IMR-90 (cell line): ENCODE data around the gene FRAS1. TPM values are rescaled to one million over a fixed set of nuclear protein-coding genes. Genes with fewer than 3 reads are reported as not detected.

Experiments used
- ATAC-seq: fragments of 200-7000 bp; cut with Tn5 transposase; 2 replicates; pipeline ENCODE4 v1.9.1; 2020; ENCODE audit warnings: low read depth, mild to moderate bottlenecking, moderate library complexity
- BruUV-seq: library from RNA; stranded (reverse); fragments of 400-500 nt; replicated peaks from 2 replicates; lab custom pipeline; 2021; lab: Mats Ljungman, UMichigan
- CTCF ChIA-PET: fragments of 300-600 bp; formaldehyde crosslinking; extraction: SDS; loops from one replicate; lab custom pipeline; 2021; ENCODE audit warnings: antibody characterized with exemption; lab: Yijun Ruan, JAX
- POLR2A ChIA-PET: fragments of 300-600 bp; sonication (Branson Sonifier 250); formaldehyde crosslinking; loops from one replicate; lab custom pipeline; 2022; ENCODE audit warnings: antibody characterized with exemption; ENCODE audit not compliant: unreplicated experiment; lab: Charles Lee
- DNase-seq: peaks from one replicate; pipeline ENCODE4 v3.0.0; 2013
- H2AFZ ChIP-seq: replicated peaks from 2 replicates; pipeline ENCODE3; 2013; ENCODE audit warnings: low read length, mild to moderate bottlenecking; ENCODE audit not compliant: poor library complexity
- H2AK5ac ChIP-seq: 2 replicates; pipeline ENCODE4 v1.6.1; 2013; ENCODE audit warnings: low read depth, low read length, inconsistent platforms
- H2AK9ac ChIP-seq: replicated peaks from 2 replicates; pipeline ENCODE3; 2013; ENCODE audit warnings: mild to moderate bottlenecking, low read depth, low read length, moderate library complexity; ENCODE audit not compliant: poor library complexity
- H2BK120ac ChIP-seq: 2 replicates; pipeline ENCODE4 v1.6.1; 2013; ENCODE audit warnings: low read depth, low read length, inconsistent platforms
- H2BK15ac ChIP-seq: 3 replicates; pipeline ENCODE4 v1.6.1; 2013; ENCODE audit warnings: low read depth, low read length, inconsistent platforms
- H2BK20ac ChIP-seq: 2 replicates; pipeline ENCODE4 v1.6.1; 2013; ENCODE audit warnings: low read depth, mild to moderate bottlenecking, inconsistent platforms, low read length, moderate library complexity
- H2BK5ac ChIP-seq: 2 replicates; pipeline ENCODE4 v1.6.1; 2013; ENCODE audit warnings: mild to moderate bottlenecking, low read depth, low read length, inconsistent platforms; ENCODE audit not compliant: poor library complexity, severe bottlenecking
- H3K14ac ChIP-seq: replicated peaks from 2 replicates; pipeline ENCODE4 v1.6.1; 2013; ENCODE audit warnings: low read depth, low read length, inconsistent platforms
- H3K18ac ChIP-seq: 2 replicates; pipeline ENCODE4 v1.6.1; 2013; ENCODE audit warnings: low read depth, low read length, control low read depth
- H3K23ac ChIP-seq: 2 replicates; pipeline ENCODE4 v1.6.1; 2013; ENCODE audit warnings: low read depth, low read length, inconsistent platforms
- H3K27ac ChIP-seq: 2 replicates; pipeline ENCODE4 v1.5.1; 2013; ENCODE audit warnings: mild to moderate bottlenecking, control low read depth, low read length; ENCODE audit not compliant: insufficient read depth
- H3K27me3 ChIP-seq: 2 replicates; pipeline ENCODE4 v1.6.1; 2013; ENCODE audit warnings: low read length; ENCODE audit not compliant: control insufficient read depth, insufficient read depth
- H3K36me3 ChIP-seq: 2 replicates; pipeline ENCODE4 v1.6.1; 2013; ENCODE audit warnings: low read length, mixed read lengths; ENCODE audit not compliant: control insufficient read depth, insufficient read depth
- H3K4ac ChIP-seq: 2 replicates; pipeline ENCODE4 v1.6.1; 2013; ENCODE audit warnings: low read depth, low read length, inconsistent platforms
- H3K4me1 ChIP-seq: 2 replicates; pipeline ENCODE4 v1.6.1; 2013; ENCODE audit warnings: low read length, mixed read lengths; ENCODE audit not compliant: control insufficient read depth, insufficient read depth
- H3K4me2 ChIP-seq: 2 replicates; pipeline ENCODE4 v1.6.1; 2013; ENCODE audit warnings: low read depth, mild to moderate bottlenecking, control low read depth, low read length, moderate library complexity
- H3K4me3 ChIP-seq: 2 replicates; pipeline ENCODE4 v1.5.1; 2013; ENCODE audit warnings: low read depth, mild to moderate bottlenecking, control low read depth, low read length, moderate library complexity; ENCODE audit not compliant: insufficient read depth
- H3K56ac ChIP-seq: 2 replicates; pipeline ENCODE4 v1.6.1; 2013; ENCODE audit warnings: low read length, inconsistent platforms; ENCODE audit not compliant: insufficient read depth; ENCODE audit errors: extremely low read depth
- H3K79me1 ChIP-seq, 2 experiments: 2 replicates each; pipeline ENCODE4 v1.6.1; 2013; ENCODE audit warnings: low read length in 2 of 2, inconsistent platforms in 1 of 2, low read depth in 1 of 2
- H3K9ac ChIP-seq: 2 replicates; pipeline ENCODE4 v1.6.1; 2013; ENCODE audit warnings: low read depth, low read length, control low read depth
- H3K9me1 ChIP-seq: 2 replicates; pipeline ENCODE4 v1.6.1; 2013; ENCODE audit warnings: low read length, inconsistent platforms; ENCODE audit not compliant: insufficient read depth
- H3K9me3 ChIP-seq: 2 replicates; pipeline ENCODE4 v1.6.1; 2013; ENCODE audit warnings: low read length; ENCODE audit not compliant: control insufficient read depth, insufficient read depth
- H4K20me1 ChIP-seq: 2 replicates; pipeline ENCODE4 v1.6.1; 2013; ENCODE audit warnings: low read length, inconsistent platforms; ENCODE audit not compliant: insufficient read depth
- H4K5ac ChIP-seq: 2 replicates; pipeline ENCODE4 v1.6.1; 2013; ENCODE audit warnings: mild to moderate bottlenecking, low read depth, low read length, control low read depth
- H4K8ac ChIP-seq, 2 experiments: 2 replicates each; pipeline ENCODE4 v1.6.1; 2013; ENCODE audit warnings: low read depth in 2 of 2, low read length in 2 of 2, control low read depth in 1 of 2, inconsistent platforms in 1 of 2
- H4K91ac ChIP-seq: 2 replicates; pipeline ENCODE4 v1.6.1; 2013; ENCODE audit warnings: low read depth, low read length, inconsistent platforms; ENCODE audit not compliant: insufficient read depth
- CHD1 ChIP-seq: IDR thresholded peaks from 2 replicates; pipeline ENCODE4 v1.6.1; 2012; ENCODE audit warnings: low read depth, low read length, improper control_type of control experiment
- CTCF ChIP-seq: conservative IDR thresholded peaks from 2 replicates; pipeline ENCODE4 v1.5.1; 2012; ENCODE audit warnings: mild to moderate bottlenecking, low read depth, low read length, improper control_type of control experiment
- FOS ChIP-seq: fragments of 150-350 bp; IDR thresholded peaks from 2 replicates; pipeline ENCODE4 v1.6.1; 2016; ENCODE audit warnings: low read depth, low read length
- MAFK ChIP-seq: IDR thresholded peaks from 2 replicates; pipeline ENCODE4 v1.6.1; 2012; ENCODE audit warnings: low read depth, low read length, improper control_type of control experiment
- RCOR1 ChIP-seq: IDR thresholded peaks from 2 replicates; pipeline ENCODE4 v1.6.1; 2012; ENCODE audit warnings: mild to moderate bottlenecking, low read length, improper control_type of control experiment; ENCODE audit not compliant: insufficient replicate concordance
- RFX5 ChIP-seq: IDR thresholded peaks from 2 replicates; pipeline ENCODE4 v1.8.0; 2012; ENCODE audit warnings: low read depth, mild to moderate bottlenecking, low read length, moderate library complexity
- SMC3 ChIP-seq: fragments of 150-350 bp; IDR thresholded peaks from 2 replicates; pipeline ENCODE4 v1.6.1; 2016; ENCODE audit warnings: low read depth, mild to moderate bottlenecking, antibody characterized with exemption, low read length, moderate library complexity
- whole genome bisulfite sequencing, 2 experiments: methylation state at CpG; one replicate each; pipeline versions ENCODE4 v1.1.5 to v1.1.7; 2013; ENCODE audit warnings: missing lambda C conversion rate in 2 of 2; ENCODE audit not compliant: insufficient read length in 1 of 2; ENCODE audit errors: extremely low coverage in 2 of 2; 5-methylcytosine and 5-hydroxymethylcytosine counted together
- dilution Hi-C: fragments of 300-500 bp; cut with HindIII; formaldehyde crosslinking; loops from one replicate; pipeline ENCODE4 v1.14.3; 2018; ENCODE audit warnings: low sequenced_read_pairs; ENCODE audit not compliant: unreplicated experiment
- in situ Hi-C: fragments of 300-500 bp; cut with MboI; formaldehyde crosslinking; loops from 3 replicates; pipeline ENCODE4 v1.14.3; 2019; ENCODE audit warnings: low sequenced_read_pairs, inconsistent platforms, mixed read lengths
- intact Hi-C: fragments of 100-400 bp; cut with micrococcal nuclease; formaldehyde crosslinking; loops from 2 replicates; pipeline ENCODE4 v1.10.0; 2022
- polyA plus RNA-seq, 3 experiments: library from polyadenylated mRNA; depleted of rRNA; stranded (reverse); fragments of >200 nt; gene quantifications; 2 replicates each; pipeline ENCODE4 v1.2.3, GENCODE V29; 2012; ENCODE audit warnings: low replicate concordance in 1 of 3
- total RNA-seq: library from RNA; depleted of rRNA; stranded (reverse); fragments of >200 nt; gene quantifications from 2 replicates; pipeline ENCODE4 v1.2.3, GENCODE V29; 2012
- TF ChIP-seq, protein P1 (sequence below): fragments of 150-350 bp; IDR thresholded peaks from 2 replicates; pipeline ENCODE4 v1.6.1; 2016; ENCODE audit warnings: low read depth, mild to moderate bottlenecking, low read length, moderate library complexity, borderline replicate concordance

The FRAS1 gene
- total and polyA plus RNA-seq, 2 of the 4 experiments (the other 2 are of a cell fraction) = under 0.01 to 0.03 TPM

- Histone ChIP-seq H2BK120ac (peak overlapping the region; percentile 47; the same call in 1 of the 2 replicates), H2AK9ac (no peak overlapping the region), H2AK5ac (no peak overlapping the region), H2AFZ (no peak overlapping the region), H3K27me3 (no peaks in the 10 kb centered on the region), H3K79me1 (no peaks in the 10 kb centered on the region), H3K23ac (no peak overlapping the region), H3K9me1 (peaks cover 8% of the 10 kb centered on the region), H3K14ac (0 out of 2 replicates have a peak overlapping the region, but pooled peaks have one; percentile 19), H3K4me2 (no peak overlapping the region), H4K5ac (no peak overlapping the region), H3K9ac (no peak overlapping the region), H4K20me1 (no peaks in the 10 kb centered on the region), H3K27ac (no peak overlapping the region), H4K91ac (no peak overlapping the region), H3K56ac (no peak overlapping the region), H3K18ac (no peak overlapping the region), H3K4ac (no peak overlapping the region), H3K9me3 (no peaks in the 10 kb centered on the region), H2BK5ac (no peak overlapping the region), H3K4me1 (peaks cover 11% of the 10 kb centered on the region), H3K36me3 (no peaks in the 10 kb centered on the region), H2BK20ac (0 out of 2 replicates have a peak overlapping the region, but pooled peaks have one; percentile 22), H3K4me3 (no peak overlapping the region), H2BK15ac (peak overlapping the region; percentile 41; the same call in 1 of the 3 replicates), H4K8ac (no peak overlapping the region)
- intact Hi-C loops (no loop called here), dilution Hi-C loops (no loop called here), in situ Hi-C loops (no loop called here)
- ATAC-seq (no peak), DNase-seq (no peak)
- POLR2A ChIA-PET = no interaction called here
- no TSS peak for BruUV-seq
- no CpG with 5 or more reads among the region's 2 CpGs for WGBS, 2 experiments
- no peak for TF ChIP-seq RCOR1
- no peak for TF ChIP-seq SMC3
- TF ChIP-seq CHD1 = no peak
- TF ChIP-seq CTCF = no peak
- no peak for TF ChIP-seq RFX5
- TF ChIP-seq MAFK = no peak
- TF ChIP-seq, protein P1, sequence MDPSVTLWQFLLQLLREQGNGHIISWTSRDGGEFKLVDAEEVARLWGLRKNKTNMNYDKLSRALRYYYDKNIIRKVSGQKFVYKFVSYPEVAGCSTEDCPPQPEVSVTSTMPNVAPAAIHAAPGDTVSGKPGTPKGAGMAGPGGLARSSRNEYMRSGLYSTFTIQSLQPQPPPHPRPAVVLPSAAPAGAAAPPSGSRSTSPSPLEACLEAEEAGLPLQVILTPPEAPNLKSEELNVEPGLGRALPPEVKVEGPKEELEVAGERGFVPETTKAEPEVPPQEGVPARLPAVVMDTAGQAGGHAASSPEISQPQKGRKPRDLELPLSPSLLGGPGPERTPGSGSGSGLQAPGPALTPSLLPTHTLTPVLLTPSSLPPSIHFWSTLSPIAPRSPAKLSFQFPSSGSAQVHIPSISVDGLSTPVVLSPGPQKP = no peak
- no peak for TF ChIP-seq FOS
- CTCF ChIA-PET = no interaction called here
Observed at GRCh38 chr4:78570117-78570516, 513.0 kb downstream of the FRAS1 start.
